Measurements from ENCODE around the gene RRM2.

RRM2 gene

DNA sequence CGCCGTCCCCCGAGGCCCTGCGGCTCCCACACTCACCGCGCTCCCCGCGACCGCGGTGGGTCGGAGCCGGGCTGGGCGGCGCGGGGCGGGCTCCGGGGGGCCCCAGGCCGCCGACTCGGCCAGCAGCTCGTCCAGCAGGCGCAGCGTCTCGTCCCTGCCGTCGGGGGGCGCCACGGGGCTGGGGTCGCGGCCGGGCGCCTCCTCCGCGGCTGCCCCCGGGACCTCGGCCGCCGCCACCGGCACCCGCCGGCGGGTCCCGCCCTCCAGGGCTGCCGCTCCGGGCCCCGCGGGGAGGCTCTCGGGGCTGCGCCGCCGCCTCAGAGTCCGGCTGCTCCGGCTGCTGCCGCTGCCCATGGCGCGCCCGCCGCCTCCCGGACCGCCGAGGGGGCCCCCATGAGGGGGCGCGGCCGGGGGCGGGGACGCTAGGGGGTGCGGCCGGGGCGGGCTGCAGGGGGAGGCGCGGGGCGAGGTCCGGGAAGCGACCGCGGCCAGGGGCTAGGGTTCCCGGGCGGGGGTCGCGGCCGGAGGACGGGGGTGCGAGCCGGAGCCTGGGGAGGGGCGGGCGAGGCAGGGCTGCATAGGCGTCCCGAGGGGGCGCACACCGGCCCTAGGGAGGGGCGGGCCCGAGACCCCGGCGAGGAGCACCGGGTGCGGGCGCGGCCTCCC is 42.5 kb upstream of the RRM2 start, which contains the start of gene CYS1:
Gene CYS1 (minus strand): TSS at position 542 of the 666 bp plus-strand sequence. CDS start 188 bp downstream, at position 354.
- peak within 1 kb of the TSS; percentile 53 for H3K4me2 ChIP-seq (ENCODE audit: low read length)
- H3K9me3 ChIP-seq (ENCODE audit: control insufficient read depth, low read length) = no peaks in the 10 kb centered on the region
- H3K79me2 ChIP-seq = no peaks in the 10 kb centered on the region
- H3K4me3 ChIP-seq (ENCODE audit: low read depth, low read length) = peak within 1 kb of the TSS; percentile 17
- H3K9ac ChIP-seq = no peak within 1 kb of the TSS
- no peaks in the 10 kb centered on the region for H3K36me3 ChIP-seq (ENCODE audit: control insufficient read depth, insufficient read depth, low read length)
- TF ChIP-seq, protein P1, sequence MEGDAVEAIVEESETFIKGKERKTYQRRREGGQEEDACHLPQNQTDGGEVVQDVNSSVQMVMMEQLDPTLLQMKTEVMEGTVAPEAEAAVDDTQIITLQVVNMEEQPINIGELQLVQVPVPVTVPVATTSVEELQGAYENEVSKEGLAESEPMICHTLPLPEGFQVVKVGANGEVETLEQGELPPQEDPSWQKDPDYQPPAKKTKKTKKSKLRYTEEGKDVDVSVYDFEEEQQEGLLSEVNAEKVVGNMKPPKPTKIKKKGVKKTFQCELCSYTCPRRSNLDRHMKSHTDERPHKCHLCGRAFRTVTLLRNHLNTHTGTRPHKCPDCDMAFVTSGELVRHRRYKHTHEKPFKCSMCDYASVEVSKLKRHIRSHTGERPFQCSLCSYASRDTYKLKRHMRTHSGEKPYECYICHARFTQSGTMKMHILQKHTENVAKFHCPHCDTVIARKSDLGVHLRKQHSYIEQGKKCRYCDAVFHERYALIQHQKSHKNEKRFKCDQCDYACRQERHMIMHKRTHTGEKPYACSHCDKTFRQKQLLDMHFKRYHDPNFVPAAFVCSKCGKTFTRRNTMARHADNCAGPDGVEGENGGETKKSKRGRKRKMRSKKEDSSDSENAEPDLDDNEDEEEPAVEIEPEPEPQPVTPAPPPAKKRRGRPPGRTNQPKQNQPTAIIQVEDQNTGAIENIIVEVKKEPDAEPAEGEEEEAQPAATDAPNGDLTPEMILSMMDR (IDR thresholded peaks at IDR 0.05) = no peak
- H3K4me1 ChIP-seq = no peaks in the 10 kb centered on the region
- H2AFZ ChIP-seq = peak within 1 kb of the TSS; percentile 72
- H3K27me3 ChIP-seq (ENCODE audit: control insufficient read depth, insufficient read depth, low read length) = peaks cover 2% of the 10 kb centered on the region
- peak within 1 kb of the TSS; percentile 3 for H3K27ac ChIP-seq

DNA sequence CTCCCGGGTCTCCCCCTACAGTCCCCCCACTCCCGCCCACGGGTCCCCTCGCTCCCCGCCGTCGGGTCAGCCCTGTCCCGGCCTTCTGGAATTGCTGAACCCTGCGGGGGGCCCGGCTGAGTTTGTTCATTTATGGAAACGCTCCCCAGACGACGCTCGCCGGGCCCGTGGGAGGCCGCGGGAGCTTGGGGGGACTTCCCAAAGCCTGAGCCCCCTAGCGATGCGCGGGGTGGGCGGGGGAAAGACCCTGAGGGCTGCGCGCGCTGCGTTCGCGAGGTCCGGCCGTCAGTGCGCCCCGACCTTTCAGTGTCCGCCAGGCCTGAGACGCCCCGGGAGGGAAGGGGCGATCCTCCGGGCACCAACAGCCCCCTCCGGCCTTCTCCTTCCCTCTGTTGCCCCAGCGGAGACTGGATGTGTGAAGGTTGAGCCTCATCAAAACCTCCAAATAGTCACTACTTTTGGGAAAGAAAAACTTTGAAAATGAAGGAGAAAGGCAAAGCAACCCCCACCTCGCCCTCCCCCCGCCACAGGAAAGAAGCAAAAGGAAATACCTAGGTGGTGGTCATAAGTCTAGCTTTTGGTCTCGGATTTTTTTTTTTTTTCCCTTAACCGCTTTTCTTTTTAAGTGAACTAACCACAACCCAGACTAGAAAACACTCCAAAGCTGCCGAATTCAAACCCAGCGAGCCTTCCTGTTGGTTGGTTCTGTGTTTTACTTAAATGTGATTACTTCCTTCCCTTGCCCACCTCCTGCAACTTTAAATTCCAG is 41.8 kb upstream of the RRM2 start:
- H2AFZ ChIP-seq = peak overlapping the region; percentile 16
- H3K4me2 ChIP-seq (ENCODE audit: low read length) = peak overlapping the region; percentile 22
- no peak overlapping the region for H3K4me3 ChIP-seq (ENCODE audit: low read depth, low read length)
- H3K9ac ChIP-seq = no peak overlapping the region
- peaks cover 2% of the 10 kb centered on the region for H3K27me3 ChIP-seq (ENCODE audit: control insufficient read depth, insufficient read depth, low read length)
- H3K9me3 ChIP-seq (ENCODE audit: control insufficient read depth, low read length) = no peaks in the 10 kb centered on the region
- no peak overlapping the region for H3K27ac ChIP-seq
- H3K79me2 ChIP-seq = no peaks in the 10 kb centered on the region
- no peaks in the 10 kb centered on the region for H3K4me1 ChIP-seq
- TF ChIP-seq, protein P1 (IDR thresholded peaks at IDR 0.05) = no peak
- H3K36me3 ChIP-seq (ENCODE audit: control insufficient read depth, insufficient read depth, low read length) = no peaks in the 10 kb centered on the region

DNA sequence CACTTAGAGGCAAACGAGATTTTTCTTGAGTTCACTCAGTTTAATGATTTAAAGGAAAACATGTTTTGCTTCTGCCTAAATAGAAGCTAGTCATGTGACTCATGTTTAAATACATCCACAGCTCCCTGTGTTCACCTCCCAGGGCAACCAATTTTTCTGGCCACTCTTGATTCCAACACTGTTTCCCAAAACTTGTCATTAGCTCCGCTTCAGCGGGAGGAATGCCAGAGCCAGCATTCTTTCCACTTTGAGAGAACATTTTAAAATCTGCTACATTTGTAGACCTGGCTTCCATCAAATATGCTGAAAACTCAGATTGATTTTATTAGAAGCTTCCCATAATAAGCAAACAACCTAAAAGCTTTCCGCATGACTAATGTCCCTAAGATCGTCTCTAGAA is 39.5 kb upstream of the RRM2 start:
- Histone ChIP-seq H3K27me3 (ENCODE audit: control insufficient read depth, insufficient read depth, low read length) (peaks cover 2% of the 10 kb centered on the region), H3K27ac (no peak overlapping the region), H3K4me1 (no peaks in the 10 kb centered on the region), H3K79me2 (no peaks in the 10 kb centered on the region), H3K9me3 (ENCODE audit: control insufficient read depth, low read length) (no peaks in the 10 kb centered on the region), H2AFZ (no peak overlapping the region), H3K4me2 (ENCODE audit: low read length) (no peak overlapping the region), H3K36me3 (ENCODE audit: control insufficient read depth, insufficient read depth, low read length) (no peaks in the 10 kb centered on the region), H3K9ac (no peak overlapping the region), H3K4me3 (ENCODE audit: low read depth, low read length) (no peak overlapping the region)
- TF ChIP-seq, protein P1 (IDR thresholded peaks at IDR 0.05) = no peak

DNA sequence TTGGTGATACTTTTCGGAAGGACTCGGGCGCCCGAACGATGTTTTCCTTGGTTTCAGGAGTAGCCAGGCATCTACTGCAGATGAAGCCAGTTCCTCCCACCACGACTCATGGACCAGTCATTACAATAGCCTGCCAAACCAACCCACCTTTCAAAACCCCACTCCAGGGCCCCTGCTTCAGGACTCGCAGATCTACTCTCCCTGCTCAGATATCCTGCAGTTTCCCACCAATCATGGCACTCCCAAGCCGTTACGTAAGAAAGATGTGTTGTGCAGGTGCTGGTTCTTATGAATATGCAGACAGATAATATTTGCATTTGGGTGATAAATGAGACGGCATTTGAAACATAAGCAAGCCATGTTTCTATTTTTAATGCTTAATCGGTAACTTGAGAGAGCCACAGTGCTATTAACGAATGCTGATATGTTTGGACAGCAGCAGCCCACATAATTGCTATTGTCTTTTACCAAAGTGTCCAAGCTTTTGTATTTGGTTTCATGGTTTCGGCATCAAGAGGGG is 38.8 kb upstream of the RRM2 start:
- Histone ChIP-seq H3K4me3 (ENCODE audit: low read depth, low read length) (no peak overlapping the region), H3K36me3 (ENCODE audit: control insufficient read depth, insufficient read depth, low read length) (no peaks in the 10 kb centered on the region), H2AFZ (no peak overlapping the region), H3K9me3 (ENCODE audit: control insufficient read depth, low read length) (no peaks in the 10 kb centered on the region), H3K79me2 (no peaks in the 10 kb centered on the region), H3K9ac (no peak overlapping the region), H3K4me2 (ENCODE audit: low read length) (no peak overlapping the region), H3K4me1 (no peaks in the 10 kb centered on the region), H3K27me3 (ENCODE audit: control insufficient read depth, insufficient read depth, low read length) (peaks cover 2% of the 10 kb centered on the region), H3K27ac (no peak overlapping the region)
- TF ChIP-seq, protein P1 (IDR thresholded peaks at IDR 0.05) = no peak

All from parathyroid adenoma (tissue), 2 donors.